ENCODE measurements around the gene SLC12A8. TPM values are rescaled to one million over a fixed set of nuclear protein-coding genes. Genes with fewer than 3 reads are reported as not detected.
A peak's percentile ranks its signal among the peaks of the same experiment; 100 is the strongest.

SLC12A8 gene
- total RNA-seq, 1 donor from 2014 or later, result 1.1 TPM

DNA sequence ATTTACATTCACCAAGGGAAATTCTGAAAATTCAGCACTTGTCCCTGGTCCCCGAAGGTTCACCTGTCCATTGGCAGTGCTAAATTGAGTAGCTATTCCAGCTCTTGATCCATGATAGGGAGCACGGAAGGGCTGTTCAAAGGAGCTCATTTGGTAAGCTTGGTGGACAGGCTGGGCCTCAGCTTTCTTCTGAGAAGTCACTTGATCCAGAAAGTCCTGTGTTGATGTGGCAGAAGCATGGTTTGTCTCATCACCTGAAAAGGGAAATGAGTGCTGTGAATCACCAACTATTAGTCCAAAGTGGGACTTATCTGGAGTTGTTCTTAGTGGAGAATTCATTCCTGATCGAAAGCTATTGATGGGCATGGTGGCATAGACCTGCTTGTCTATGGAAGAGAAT lies 19.9 kb upstream of the SLC12A8 start:
- DNase-seq, result no peak
- no peak overlapping the region for H3K4me3 Mint-ChIP-seq
- peaks cover 5% of the 10 kb centered on the region for H3K4me1 Mint-ChIP-seq
- H3K27me3 Mint-ChIP-seq, result no peaks in the 10 kb centered on the region
- intact Hi-C loops (cut with micrococcal nuclease), result loop anchor here (2.0 to 5.0 kb wide), 3 partner anchors 18 to 145 kb away; partner anchors contain the start of gene ZNF148
- H3K36me3 Mint-ChIP-seq (ENCODE audit: low read depth), result peaks cover 53% of the 10 kb centered on the region
- peak overlapping the region; percentile 58 for H3K27ac Mint-ChIP-seq
- H3K9me3 Mint-ChIP-seq, result no peaks in the 10 kb centered on the region

DNA sequence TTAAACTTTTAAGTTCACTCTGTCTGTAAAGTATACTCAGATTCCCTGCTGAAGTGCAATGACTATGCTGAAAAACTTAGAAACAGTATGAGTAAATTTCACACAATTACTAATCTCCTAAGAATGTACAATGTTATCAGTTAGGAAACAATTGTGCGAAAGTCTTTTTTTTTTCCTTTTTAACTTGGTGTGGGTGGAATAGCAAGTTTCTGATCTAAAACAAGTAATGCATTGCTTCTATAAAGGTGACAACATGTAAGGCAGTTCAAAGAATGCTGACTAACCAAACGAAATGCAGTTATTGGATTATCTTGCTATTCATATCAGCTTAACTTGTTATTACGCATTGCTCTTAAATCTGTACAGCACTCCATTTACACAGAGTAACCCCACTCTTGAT lies 19.3 kb upstream of the SLC12A8 start:
- H3K4me1 Mint-ChIP-seq, result peaks cover 5% of the 10 kb centered on the region
- H3K36me3 Mint-ChIP-seq (ENCODE audit: low read depth), result peaks cover 51% of the 10 kb centered on the region
- intact Hi-C loops (cut with micrococcal nuclease), result loop anchor here (2.0 to 5.0 kb wide), 3 partner anchors 17 to 145 kb away; partner anchors contain the start of gene ZNF148
- H3K27ac Mint-ChIP-seq, result no peak overlapping the region
- H3K9me3 Mint-ChIP-seq, result no peaks in the 10 kb centered on the region
- no peak overlapping the region for H3K4me3 Mint-ChIP-seq
- no peaks in the 10 kb centered on the region for H3K27me3 Mint-ChIP-seq
- DNase-seq, result no peak

DNA sequence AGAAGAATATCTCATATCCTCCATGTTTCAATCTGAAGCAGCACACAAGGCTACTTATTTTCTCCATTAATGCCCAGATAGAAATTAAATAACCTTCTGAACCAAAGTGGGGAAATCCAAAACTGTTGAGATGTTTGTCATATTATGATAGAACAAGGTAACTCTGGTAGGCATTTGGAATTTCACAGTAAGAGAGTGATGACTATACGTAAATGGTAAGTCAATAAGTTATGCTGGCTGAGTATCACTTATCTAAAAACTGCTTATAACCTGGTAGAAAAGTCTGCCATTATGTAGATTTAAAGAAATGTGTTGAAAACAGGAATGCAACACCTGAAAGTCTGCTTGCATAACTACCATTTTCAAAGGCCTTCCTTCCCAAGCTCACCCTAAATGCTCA lies 17.2 kb upstream of the SLC12A8 start:
- Mint-ChIP-seq H3K4me3 (no peak overlapping the region), H3K27me3 (no peaks in the 10 kb centered on the region), H3K4me1 (peaks cover 5% of the 10 kb centered on the region), H3K9me3 (no peaks in the 10 kb centered on the region), H3K27ac (no peak overlapping the region), H3K36me3 (ENCODE audit: low read depth) (peaks cover 36% of the 10 kb centered on the region)
- no peak for DNase-seq
- intact Hi-C loops (cut with micrococcal nuclease), result loop anchor here (5.0 kb wide), 2 partner anchors 87 to 148 kb away; partner anchors contain the start of gene ZNF148

DNA sequence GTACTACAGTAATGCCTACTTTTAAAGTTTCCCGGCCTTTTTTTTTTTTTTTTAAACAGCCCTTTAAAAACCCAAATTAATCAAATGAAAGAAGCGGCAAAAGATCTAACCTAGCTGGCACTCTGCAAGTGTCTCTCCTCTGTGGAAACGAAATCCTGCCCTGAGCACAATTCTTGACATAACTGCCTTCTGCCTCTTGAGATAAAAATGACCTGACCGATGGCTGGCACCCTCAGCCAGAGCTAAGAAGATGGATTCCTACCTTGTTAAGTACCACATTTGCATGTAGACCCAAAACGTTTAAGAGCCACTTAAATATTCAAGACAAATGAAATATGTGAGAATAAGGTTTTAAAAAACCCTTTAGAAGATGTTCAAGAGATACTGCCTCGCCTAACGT lies 16.6 kb upstream of the SLC12A8 start:
- H3K9me3 Mint-ChIP-seq, result no peaks in the 10 kb centered on the region
- peaks cover 5% of the 10 kb centered on the region for H3K4me1 Mint-ChIP-seq
- no peak overlapping the region for H3K27ac Mint-ChIP-seq
- intact Hi-C loops (cut with micrococcal nuclease), result no loop called here
- H3K4me3 Mint-ChIP-seq, result no peak overlapping the region
- H3K36me3 Mint-ChIP-seq (ENCODE audit: low read depth), result peaks cover 36% of the 10 kb centered on the region
- H3K27me3 Mint-ChIP-seq, result no peaks in the 10 kb centered on the region
- no peak for DNase-seq

DNA sequence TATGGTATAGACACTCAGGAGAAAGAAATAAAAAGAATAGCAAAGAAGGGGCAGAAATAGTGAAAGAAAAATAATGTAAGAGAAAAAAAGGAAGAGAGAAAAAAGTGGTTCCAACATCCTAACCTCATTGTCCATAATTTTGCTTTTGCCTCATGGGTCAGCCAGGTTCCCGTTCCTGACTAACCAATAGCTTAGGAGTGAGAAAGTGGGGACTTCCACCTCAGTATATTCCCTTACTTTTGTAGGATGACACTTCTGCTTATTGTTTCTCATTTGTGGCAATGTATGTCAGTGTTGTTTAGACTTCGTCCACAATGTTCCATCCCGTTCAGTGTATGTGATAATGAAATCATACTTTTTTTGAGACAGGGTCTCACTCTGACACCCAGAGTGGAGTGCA lies 9.3 kb upstream of the SLC12A8 start:
- Mint-ChIP-seq H3K4me3 (no peak overlapping the region), H3K4me1 (peaks cover 4% of the 10 kb centered on the region), H3K36me3 (ENCODE audit: low read depth) (no peaks in the 10 kb centered on the region), H3K9me3 (no peaks in the 10 kb centered on the region), H3K27me3 (no peaks in the 10 kb centered on the region), H3K27ac (no peak overlapping the region)
- no peak for DNase-seq
- intact Hi-C loops (cut with micrococcal nuclease), result no loop called here

DNA sequence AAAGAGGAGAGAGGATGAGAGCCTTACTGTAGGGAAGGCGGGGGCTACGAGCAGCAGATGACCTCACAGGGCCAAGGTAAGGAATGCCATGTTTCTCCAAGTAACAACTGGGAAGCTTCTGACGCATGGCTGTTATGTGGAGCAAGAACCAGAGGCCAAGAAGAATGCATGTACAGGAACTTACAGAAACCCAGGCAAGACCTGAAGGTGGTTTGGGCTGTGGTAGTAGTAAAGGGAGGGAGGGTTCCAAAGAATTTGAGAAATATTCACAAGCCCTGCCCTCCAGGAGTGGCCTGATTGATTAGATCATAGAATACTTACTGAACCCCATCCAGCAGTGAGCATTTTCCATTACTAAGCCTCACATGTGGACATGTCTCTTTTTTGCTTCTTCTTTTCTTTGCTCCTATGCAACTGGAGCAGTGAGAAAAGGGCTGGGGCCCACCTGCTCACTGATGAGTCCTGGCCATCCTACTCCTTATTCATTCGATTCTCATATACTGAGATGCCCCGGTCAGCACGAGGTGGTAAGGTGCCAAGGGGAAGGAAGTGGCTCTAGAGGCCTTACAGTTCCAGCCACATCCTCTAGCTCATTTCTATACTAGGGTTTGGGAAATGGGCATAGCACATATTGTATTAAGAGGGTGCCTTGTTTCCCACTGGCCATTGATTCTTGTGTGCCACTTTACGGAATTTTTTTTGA lies 8.3 kb upstream of the SLC12A8 start:
- intact Hi-C loops (cut with micrococcal nuclease), result no loop called here
- Mint-ChIP-seq H3K36me3 (ENCODE audit: low read depth) (no peaks in the 10 kb centered on the region), H3K27me3 (no peaks in the 10 kb centered on the region), H3K4me3 (no peak overlapping the region), H3K4me1 (peaks cover 4% of the 10 kb centered on the region), H3K27ac (peak overlapping the region; percentile 12), H3K9me3 (no peaks in the 10 kb centered on the region)
- DNase-seq, result no peak

DNA sequence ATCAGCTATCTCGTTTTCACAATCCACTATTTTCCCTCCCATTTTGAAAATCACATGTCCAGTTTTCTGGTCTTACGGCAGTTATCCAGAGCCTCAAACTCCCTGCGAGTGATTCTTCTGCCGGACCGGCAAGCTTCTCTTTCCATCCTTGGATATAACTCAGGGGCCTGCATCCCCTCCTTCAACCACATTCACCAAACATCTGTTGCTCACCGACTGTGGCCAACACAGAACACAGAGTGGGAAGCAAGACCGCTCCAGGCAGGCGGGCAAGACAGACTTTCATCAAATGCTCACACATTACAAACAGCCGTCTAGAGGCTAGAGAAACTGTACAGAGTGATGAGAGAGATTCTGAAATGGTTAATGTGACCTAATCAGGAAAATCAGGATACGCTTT lies 7.6 kb upstream of the SLC12A8 start:
- no peak for DNase-seq
- Mint-ChIP-seq H3K4me1 (peaks cover 4% of the 10 kb centered on the region), H3K27ac (no peak overlapping the region), H3K4me3 (no peak overlapping the region), H3K36me3 (ENCODE audit: low read depth) (no peaks in the 10 kb centered on the region), H3K27me3 (no peaks in the 10 kb centered on the region), H3K9me3 (no peaks in the 10 kb centered on the region)
- intact Hi-C loops (cut with micrococcal nuclease), result no loop called here

DNA sequence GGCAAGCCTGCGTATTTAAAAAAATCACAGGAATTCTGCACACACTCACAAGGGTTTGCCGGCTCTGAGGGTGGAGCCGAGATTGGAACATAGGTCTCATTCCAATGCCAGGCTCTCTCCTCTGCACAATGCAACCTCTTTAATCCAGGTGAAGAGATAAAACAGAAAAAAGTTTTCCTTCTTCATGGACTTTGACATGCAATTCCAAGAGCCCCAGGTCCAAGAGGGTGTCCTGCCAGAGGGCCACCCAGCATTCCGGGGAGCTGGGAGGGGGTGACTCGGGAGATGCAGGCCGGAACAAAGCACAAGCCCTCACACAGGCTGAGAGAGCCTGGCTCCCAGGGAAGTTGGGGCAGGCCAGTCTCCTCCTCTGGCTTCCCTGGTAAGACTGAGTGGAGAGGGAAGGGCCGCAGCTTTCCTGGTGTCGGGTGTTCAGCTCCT lies 6.7 kb upstream of the SLC12A8 start:
- Mint-ChIP-seq H3K36me3 (ENCODE audit: low read depth) (no peaks in the 10 kb centered on the region), H3K4me1 (peaks cover 13% of the 10 kb centered on the region), H3K4me3 (no peak overlapping the region), H3K9me3 (no peaks in the 10 kb centered on the region), H3K27ac (no peak overlapping the region), H3K27me3 (peaks cover 7% of the 10 kb centered on the region)
- no peak for DNase-seq
- intact Hi-C loops (cut with micrococcal nuclease), result no loop called here

DNA sequence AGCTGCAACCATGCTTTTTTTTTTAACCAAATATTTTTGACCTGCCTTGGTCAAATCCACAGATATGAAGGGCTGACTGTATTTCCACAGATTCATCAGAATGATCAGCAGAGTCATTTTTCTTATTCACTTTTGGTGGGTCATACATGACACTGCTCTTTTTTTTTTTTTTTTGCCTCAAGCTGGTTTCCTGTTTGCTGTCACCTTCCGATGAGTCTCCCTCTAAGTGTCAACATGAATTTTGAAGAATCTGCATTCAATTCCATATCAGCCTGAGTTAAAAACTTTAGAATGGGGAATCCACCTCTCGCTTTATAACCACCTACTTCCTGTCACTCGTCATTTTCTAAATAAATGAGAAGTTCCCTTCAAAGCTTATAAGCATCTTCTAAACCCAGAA lies 2.2 kb upstream of the SLC12A8 start:
- Mint-ChIP-seq H3K4me1 (peaks cover 17% of the 10 kb centered on the region), H3K9me3 (no peaks in the 10 kb centered on the region), H3K27ac (peak overlapping the region; percentile 35), H3K27me3 (peaks cover 44% of the 10 kb centered on the region), H3K4me3 (no peak overlapping the region), H3K36me3 (ENCODE audit: low read depth) (no peaks in the 10 kb centered on the region)
- intact Hi-C loops (cut with micrococcal nuclease), result loop anchor here (2.0 kb wide), 1 partner anchor 18 kb away; no protein-coding TSS in a partner anchor
- peak; percentile 67 for DNase-seq

DNA sequence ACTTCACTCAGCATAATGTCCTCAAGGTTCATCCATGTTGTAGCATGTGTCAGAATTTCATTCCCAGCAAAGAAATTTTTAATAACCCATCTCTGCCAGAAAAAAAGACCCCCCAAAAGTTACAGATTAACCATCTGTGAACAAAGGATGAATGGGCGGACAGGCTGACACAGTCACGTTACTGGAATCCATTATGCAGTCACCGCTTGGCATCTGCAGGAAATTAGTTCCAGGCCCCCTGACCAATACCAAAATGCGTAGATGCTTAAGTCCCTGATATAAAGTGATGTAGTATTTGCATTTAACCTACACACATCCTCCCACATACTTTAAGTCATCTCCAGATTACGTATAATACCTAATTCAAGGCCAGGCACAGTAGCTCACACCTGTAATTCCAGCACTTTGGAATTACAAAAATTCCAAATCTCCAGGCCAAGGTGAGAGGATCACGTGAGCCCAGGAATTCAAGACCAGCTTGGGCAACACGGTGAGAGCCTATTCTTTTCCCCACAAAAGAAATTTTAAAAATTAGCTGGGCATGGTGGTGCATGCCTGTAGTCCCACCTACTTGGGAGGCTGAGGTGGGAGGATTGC lies 1.5 kb upstream of the SLC12A8 start:
- DNase-seq, result peak; percentile 46
- no peaks in the 10 kb centered on the region for H3K36me3 Mint-ChIP-seq (ENCODE audit: low read depth)
- peaks cover 51% of the 10 kb centered on the region for H3K27me3 Mint-ChIP-seq
- H3K27ac Mint-ChIP-seq, result no peak overlapping the region
- H3K9me3 Mint-ChIP-seq, result no peaks in the 10 kb centered on the region
- no peak overlapping the region for H3K4me3 Mint-ChIP-seq
- peaks cover 17% of the 10 kb centered on the region for H3K4me1 Mint-ChIP-seq
- intact Hi-C loops (cut with micrococcal nuclease), result loop anchor here (2.0 kb wide), 1 partner anchor 19 kb away; no protein-coding TSS in a partner anchor

DNA sequence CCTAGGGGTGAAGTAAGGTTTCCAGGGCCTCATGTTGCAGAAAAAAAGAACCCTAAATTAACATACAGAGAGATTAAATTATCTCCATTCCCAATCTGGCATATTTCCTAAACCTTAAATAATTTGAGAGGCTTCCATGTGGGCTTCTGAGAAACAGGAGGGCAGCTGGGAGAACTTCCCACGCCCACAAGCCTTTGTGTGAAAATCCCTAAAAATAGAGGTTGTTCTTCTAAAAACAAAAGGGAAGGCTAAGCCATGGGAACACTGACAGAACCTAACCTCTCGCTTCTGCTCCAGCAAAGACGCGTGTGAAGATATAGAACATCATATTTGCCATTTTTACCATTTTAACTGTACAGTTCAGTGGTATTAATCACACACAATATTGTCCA lies 812 bp upstream of the SLC12A8 start:
- H3K4me1 Mint-ChIP-seq, result peaks cover 17% of the 10 kb centered on the region
- intact Hi-C loops (cut with micrococcal nuclease), result no loop called here
- H3K9me3 Mint-ChIP-seq, result no peaks in the 10 kb centered on the region
- no peak overlapping the region for H3K4me3 Mint-ChIP-seq
- peak; percentile 45 for DNase-seq
- H3K27me3 Mint-ChIP-seq, result peaks cover 56% of the 10 kb centered on the region
- no peak overlapping the region for H3K27ac Mint-ChIP-seq
- no peaks in the 10 kb centered on the region for H3K36me3 Mint-ChIP-seq (ENCODE audit: low read depth)

DNA sequence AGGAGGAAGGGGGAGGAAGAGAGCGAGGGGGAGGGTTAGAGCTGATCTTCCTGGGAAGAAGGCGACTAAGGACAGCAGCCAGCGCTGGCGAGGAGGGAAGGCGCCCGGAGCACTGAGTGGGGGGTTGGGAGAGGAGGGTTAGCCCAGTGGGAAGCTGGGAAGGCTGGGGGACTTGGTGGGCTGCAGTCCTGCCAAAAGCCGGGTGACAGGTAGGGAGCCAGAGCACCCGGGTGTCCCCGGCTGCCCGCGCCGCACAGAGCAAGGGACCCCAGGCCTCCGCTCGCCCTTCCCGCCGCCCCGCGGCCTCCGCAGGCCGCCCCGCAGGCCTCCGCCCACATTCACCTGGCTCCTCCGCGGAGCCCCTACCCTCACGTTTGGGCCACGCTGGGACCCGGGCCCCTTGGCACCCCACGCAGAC lies 448 bp downstream of the SLC12A8 start:
- Mint-ChIP-seq H3K27ac (no peak overlapping the region), H3K4me3 (peak overlapping the region; percentile 33)
- intact Hi-C loops (cut with micrococcal nuclease), result no loop called here

DNA sequence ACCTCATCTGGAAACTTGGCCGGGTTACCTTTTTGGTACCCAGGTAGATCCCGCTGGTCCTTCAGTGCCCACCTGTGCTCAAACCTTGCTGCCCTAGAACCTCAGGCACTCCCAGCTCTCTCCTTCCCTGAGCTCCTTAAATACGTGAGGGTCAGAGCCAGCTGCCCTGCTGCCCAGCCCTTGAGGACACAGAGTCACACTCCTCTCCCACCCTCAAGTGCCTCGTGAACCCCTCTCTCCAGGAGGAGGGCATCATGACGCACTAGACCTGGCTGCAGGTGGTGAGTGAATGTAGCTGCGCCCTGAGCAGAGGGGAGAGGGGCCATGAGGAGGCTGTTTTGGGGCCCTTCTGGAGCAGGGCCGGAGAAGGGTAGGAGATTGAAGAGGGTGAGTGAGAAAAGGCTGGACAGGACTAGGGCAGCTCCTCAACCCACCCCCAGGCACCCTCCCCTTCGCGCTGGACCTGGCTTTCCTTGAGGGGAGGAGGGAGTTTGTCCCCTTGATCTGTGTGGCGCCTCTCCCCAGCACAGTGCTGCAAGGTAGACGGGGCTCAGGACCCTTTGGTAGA lies 941 bp downstream of the SLC12A8 start:
- Mint-ChIP-seq H3K4me3 (peak overlapping the region; percentile 33), H3K27me3 (peaks cover 62% of the 10 kb centered on the region), H3K9me3 (no peaks in the 10 kb centered on the region), H3K4me1 (peaks cover 17% of the 10 kb centered on the region), H3K27ac (no peak overlapping the region), H3K36me3 (ENCODE audit: low read depth) (no peaks in the 10 kb centered on the region)
- intact Hi-C loops (cut with micrococcal nuclease), result no loop called here
- peak; percentile 50 for DNase-seq

More for the DNA sequence above, 448 bp downstream of the SLC12A8 start:
- peak; percentile 48 for DNase-seq
- Mint-ChIP-seq H3K27me3 (peaks cover 59% of the 10 kb centered on the region), H3K4me1 (peaks cover 17% of the 10 kb centered on the region), H3K36me3 (ENCODE audit: low read depth) (no peaks in the 10 kb centered on the region), H3K9me3 (no peaks in the 10 kb centered on the region)

DNA sequence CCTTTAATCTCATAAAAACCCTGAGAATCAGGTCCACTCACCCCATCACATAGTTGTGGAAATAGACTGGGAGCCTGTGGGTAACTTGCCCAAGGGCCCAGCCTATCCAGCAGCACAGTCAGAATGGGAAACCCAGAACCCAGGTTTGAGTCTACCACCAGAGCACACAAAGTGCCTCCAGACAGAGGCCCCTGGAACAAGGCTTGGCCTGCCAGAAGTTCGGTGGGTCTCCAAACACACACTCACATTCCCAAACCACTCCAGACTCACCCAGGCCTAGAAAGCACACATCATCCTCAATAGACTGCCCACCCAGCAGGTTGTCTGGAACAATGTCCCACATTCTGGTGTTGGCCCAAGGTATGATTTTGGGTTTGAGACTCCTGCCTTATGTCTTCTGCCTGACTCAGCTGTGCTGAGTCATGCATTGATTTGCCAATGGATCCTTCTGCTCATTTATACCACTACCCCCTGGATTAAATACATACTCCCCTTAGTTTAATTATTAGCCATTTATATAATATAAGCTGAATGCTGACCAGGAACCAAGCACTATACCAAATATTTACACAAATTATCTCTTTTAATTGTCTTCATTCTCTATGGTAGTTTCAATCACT lies 4.5 kb downstream of the SLC12A8 start:
- no peaks in the 10 kb centered on the region for H3K9me3 Mint-ChIP-seq
- no peak overlapping the region for H3K4me3 Mint-ChIP-seq
- DNase-seq, result no peak
- intact Hi-C loops (cut with micrococcal nuclease), result no loop called here
- H3K36me3 Mint-ChIP-seq (ENCODE audit: low read depth), result no peaks in the 10 kb centered on the region
- H3K27me3 Mint-ChIP-seq, result peaks cover 61% of the 10 kb centered on the region
- H3K27ac Mint-ChIP-seq, result no peak overlapping the region
- peaks cover 6% of the 10 kb centered on the region for H3K4me1 Mint-ChIP-seq
